Glomerular endothelial cell (primary cell): ENCODE results near the gene SLC22A14. TPM values are rescaled to one million over a fixed set of nuclear protein-coding genes. Genes with fewer than 3 reads are reported as not detected.
A peak's percentile ranks its signal among the peaks of the same experiment; 100 is the strongest.
"Not testable (repeated sequence)": the region's sequence is repeated elsewhere in the genome, so short reads cannot be mapped to it uniquely, and the experiment has no call there.

ENCODE experiments used
- DNase-seq: peaks from one replicate; pipeline ENCODE4 v3.0.0-alpha.2; 2011; ENCODE audit warnings: low read depth, low spot score; ENCODE audit errors: extremely low read depth
- total RNA-seq: library from RNA; depleted of rRNA; stranded (reverse); fragments of >200 nt; gene quantifications from 2 replicates; pipeline ENCODE4 v1.2.3, GENCODE V29; 2015

SLC22A14 gene, protein sequence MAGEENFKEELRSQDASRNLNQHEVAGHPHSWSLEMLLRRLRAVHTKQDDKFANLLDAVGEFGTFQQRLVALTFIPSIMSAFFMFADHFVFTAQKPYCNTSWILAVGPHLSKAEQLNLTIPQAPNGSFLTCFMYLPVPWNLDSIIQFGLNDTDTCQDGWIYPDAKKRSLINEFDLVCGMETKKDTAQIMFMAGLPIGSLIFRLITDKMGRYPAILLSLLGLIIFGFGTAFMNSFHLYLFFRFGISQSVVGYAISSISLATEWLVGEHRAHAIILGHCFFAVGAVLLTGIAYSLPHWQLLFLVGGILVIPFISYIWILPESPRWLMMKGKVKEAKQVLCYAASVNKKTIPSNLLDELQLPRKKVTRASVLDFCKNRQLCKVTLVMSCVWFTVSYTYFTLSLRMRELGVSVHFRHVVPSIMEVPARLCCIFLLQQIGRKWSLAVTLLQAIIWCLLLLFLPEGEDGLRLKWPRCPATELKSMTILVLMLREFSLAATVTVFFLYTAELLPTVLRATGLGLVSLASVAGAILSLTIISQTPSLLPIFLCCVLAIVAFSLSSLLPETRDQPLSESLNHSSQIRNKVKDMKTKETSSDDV
- 0.18 TPM in 1 of 2 replicates, not detected in the other for total RNA-seq

DNA sequence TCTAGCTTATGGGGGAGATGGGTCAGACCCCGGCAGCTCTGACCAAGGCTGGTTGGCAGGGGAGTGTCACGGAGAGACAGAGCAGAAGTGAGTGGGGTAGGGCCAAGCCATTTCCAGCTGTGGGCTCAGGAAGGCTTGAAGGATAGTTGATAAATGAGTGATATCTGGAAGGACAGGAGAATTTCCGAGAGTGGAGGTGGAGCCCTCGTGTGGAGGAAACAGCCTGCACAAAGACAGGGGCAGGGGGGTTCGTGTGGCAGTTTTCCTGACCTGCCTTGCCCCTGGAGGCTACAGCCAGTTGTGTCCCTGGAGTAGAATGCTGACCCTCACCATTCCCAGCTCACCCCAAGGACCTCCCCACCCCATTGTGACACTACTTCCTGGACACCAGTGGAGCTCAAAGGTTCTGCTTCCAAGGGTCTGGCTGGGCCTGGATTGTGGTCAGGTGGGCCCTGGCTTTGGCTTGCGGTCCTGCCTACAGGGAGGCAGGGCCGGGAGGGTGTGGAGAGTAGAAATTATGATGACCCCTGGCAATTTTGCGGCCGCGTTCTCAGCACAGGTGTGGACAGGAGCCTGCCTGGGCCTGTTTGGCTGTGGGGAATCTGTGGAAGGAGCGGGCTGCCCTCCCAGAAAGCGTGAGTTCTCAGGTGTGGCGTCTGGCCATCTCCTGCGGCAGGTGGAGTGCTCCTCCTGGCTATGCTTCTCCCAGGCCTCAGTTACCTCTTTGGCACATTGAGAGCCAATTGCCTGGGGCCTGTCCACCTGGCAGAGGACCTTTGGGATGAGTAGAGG, at the start of gene SLC22A14:
Gene SLC22A14, plus strand, starts transcription at position 400 of the 792 bp plus-strand sequence. CDS start 23,733 bp downstream, outside the sequence.
- DNase-seq = no peak

DNA sequence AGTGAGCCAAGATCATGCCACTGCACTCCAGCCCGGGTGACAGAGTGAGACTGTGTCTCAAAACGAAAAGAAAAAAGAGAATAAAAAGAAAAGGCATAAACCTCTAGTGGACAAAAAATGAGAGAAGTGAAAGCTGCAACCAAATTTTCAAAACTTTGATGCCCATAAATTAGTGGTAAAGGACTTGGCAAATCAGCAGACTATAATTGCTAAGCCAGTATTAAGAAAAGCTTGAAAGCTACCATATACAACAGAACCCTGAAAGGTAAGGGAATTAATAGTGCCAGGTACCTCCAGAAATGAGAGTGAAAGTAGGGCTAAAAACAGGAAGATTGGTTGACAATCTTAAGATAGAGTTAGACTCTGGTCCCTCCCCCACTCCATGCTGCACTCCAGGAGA, 49.4 kb upstream of the SLC22A14 start:
- DNase-seq = no peak

GRCh38 chr3:38235466-38235865, 46.6 kb upstream of the SLC22A14 start:
- no peak for DNase-seq

DNA sequence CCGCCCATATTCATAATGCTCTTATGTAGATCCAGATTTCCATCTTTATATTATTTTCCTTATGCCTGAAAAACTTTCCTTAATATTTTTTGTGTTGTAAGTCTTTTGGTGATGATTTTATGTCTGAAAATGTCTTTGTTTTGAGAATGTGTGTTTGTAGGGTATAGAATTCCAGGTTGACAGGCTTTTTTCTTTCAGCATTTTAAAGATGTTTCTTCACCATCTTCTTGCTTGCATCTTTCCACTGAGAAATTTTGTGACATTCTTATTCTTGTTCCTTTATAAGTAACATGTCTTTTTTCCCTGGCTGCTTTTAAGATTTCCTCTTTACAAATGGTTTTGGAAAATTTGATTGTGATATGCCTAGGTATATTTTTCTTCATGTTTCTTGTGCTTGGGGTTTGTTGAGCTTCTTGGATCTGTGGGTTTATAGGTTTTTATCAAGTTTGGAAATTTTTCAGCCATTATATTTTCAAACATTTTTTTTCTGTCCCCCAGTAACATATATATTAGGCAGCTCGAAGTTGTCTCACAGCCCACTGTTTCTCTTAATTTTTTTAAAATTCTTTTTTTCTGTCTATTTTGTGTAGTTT, 43.6 kb upstream of the SLC22A14 start:
- DNase-seq = no peak

DNA sequence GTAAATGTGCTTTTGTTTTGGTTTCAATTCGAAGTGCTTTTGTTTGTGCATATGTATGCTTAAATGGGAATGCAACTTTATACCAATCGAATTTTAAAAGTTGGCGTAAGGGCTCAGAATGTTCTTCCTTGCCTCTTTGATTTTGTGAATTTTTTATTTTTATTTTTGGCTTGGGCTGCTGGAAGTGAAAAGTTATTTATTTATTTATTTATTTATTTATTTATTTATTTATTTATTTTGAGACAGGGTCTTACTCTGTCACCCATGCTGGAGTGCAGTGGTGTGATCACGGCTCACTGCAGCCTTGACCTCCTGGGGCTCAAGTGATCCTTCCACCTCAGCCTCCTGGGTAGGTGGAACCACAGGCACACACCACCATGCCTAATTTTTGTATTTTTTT, 39.3 kb upstream of the SLC22A14 start:
- not testable (repeated sequence) for DNase-seq

DNA sequence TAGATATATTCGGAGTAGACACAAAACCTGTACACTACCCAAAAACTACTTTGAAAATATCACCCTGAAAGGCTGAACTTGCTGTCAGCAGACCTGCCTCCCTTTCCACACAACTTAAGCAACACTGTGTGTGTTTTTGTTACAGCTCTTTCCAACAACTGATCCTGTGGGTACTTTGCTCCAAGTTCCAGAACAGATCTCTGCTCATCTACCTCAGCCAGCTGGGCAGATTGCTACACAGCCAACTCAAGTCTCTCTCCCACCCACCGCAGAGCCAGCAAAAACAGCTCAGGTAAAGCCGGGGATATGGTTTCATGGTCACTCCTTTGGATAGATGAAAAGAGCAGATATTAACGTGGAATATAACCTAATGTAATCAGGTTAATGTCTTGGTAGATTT, 36.2 kb upstream of the SLC22A14 start:
- no peak for DNase-seq

DNA sequence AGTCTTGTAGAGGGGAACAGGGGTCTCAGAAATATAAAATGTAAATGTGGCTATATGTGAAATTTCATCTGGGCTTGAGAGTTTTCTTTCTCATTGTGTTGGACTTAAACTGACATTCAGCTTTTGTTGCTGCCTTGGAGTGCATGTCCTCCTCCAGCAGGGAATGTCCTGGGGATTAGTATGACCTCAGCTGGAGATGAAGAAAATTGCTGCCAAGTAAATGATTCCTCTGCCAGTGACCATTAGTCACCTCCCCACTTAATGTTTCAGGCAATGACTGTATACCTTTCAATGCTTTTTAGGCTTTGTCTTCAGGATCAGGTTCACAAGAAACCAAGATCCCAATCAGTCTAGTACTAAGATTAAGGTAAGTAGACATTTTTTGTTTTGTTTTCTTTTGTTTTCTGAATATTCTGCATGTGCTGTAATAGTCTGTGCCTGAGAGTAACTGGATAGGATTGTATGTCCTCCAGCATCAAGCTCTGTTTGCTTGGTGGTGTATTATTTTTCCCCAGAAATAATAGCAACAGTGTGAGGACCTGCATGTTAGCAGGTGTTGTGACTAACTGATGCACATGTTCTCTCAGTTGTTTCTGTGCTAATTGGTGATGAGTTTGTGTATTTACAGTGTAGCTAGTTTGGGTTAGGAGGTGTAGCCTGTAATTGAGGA, 34.6 kb upstream of the SLC22A14 start:
- DNase-seq = peak; percentile 29

GRCh38 chr3:38250198-38250597, 31.9 kb upstream of the SLC22A14 start:
- DNase-seq = no peak

DNA sequence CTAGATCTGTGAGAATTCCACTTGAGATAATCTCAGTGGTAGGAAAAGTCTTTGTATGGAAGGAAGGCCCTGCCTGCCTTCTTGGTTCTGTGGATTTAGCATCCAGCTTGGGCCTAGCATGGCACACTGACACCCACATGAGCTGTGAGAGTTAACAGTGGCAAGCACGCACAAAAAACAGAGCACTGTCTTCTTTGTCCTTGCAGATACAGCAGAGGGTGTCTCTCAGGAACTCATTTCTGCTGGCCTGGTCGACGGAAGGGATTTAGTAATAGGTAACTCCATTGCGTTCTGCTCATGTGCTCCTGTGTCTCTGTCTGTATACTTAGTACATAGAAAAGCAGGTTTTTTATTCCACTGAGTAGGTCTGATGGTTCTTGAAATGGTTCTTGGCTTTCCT, 30.9 kb upstream of the SLC22A14 start:
- no peak for DNase-seq

DNA sequence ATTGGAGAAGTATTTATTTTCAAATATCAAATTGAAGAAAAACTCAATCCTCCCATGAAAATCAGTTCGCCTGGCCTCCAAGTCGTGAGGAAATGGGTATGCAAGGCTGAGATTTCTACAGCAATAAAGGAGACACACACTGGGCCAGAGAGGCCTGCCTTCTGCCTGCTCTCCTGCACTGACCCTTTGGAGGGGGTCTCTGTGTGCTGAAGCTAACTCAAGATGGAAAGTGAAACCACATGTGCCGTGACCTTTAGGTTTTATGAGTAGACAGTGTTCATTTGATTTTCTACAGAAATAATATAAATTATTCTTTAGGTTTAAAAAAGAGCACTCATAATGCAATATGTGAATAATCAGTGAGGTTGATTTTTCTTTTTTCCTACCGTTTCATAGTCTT, 28.4 kb upstream of the SLC22A14 start:
- DNase-seq = no peak

- no peak for DNase-seq
These were observed 27.2 kb upstream of the SLC22A14 start for GRCh38 chr3:38254872-38255271.

DNA sequence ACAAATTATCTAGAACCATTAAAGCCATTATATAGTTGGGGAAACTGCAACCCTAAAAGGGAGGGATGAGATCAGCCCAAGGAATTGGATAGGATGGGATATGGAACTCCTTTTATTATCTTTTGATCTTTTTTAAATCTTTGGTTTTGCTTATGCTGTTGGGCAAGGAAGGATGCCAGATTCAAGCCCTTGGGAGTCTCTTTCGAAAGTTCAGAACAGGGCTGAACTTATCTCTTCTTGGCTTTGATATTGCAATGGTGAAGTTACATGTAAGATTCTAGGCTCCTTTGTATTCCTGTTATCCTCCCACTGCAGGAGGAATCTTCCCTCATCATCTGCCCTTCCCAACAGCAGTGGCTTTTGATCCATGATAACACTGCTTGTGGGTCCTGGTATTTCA, 26.5 kb upstream of the SLC22A14 start:
- no peak for DNase-seq

GRCh38 chr3:38257583-38257982, 24.5 kb upstream of the SLC22A14 start:
- DNase-seq = no peak

- no peak for DNase-seq
These were observed 21.6 kb upstream of the SLC22A14 start for GRCh38 chr3:38260474-38260873.

GRCh38 chr3:38264353-38264771, 17.7 kb upstream of the SLC22A14 start:
- no peak for DNase-seq

DNA sequence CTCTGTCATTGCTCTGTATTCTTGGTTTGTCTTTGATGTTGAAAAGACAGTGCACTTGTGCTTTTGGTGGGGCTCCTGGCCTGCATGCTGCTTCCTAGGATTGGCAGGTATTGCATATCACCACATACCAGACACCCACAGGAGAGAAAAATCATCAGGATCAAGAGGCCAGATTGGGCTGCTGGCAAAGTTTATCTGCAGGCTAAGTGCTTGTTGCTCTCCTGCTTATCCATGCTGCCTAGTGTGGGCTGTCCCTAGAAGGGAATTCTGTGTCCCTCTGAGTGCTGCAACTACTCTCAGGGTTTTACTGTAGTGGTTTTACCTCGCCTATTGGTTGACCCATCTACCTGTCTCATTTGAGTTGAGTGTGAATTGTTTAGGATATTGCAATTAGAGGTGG, 17.3 kb upstream of the SLC22A14 start:
- DNase-seq = no peak

- no peak for DNase-seq
These were observed 16.3 kb upstream of the SLC22A14 start, which contains the start of gene SLC22A13 for GRCh38 chr3:38265604-38266307. SLC22A13 (plus strand) TSS chr3:38265812; CDS start chr3:38265861, 49 bp downstream.

DNA sequence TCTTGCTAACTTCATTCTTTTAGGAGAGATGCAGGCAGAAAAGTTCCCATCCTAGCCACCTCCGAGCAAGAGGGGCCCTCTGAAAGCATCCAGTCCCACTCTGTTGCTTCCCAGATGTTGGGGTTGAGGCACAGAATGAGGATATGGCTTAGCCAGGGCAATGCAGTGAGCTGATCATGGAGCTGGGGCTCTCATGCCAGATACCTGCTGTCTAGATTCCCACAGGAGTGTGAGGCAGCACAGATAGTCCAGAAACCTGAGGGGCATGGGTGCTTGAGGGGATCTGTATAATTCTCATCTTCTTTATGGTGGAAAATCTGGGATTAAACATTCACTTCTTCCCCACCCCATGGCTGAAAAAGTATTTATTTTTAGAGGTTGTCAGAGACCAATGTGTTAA, 15.3 kb upstream of the SLC22A14 start:
- no peak for DNase-seq

- DNase-seq = no peak
These were observed 14.4 kb upstream of the SLC22A14 start for GRCh38 chr3:38267662-38268061.

GRCh38 chr3:38268087-38268486, 14.0 kb upstream of the SLC22A14 start:
- DNase-seq = no peak
